IMR-90 (cell line): ENCODE measurements around the gene NTF3. TPM values are rescaled to one million over a fixed set of nuclear protein-coding genes. Genes with fewer than 3 reads are reported as not detected.

ENCODE experiments used
- ATAC-seq: fragments of 200-7000 bp; cut with Tn5 transposase; 2 replicates; pipeline ENCODE4 v1.9.1; 2020; ENCODE audit warnings: low read depth, mild to moderate bottlenecking, moderate library complexity
- BruUV-seq: library from RNA; stranded (reverse); fragments of 400-500 nt; replicated peaks from 2 replicates; lab custom pipeline; 2021; lab: Mats Ljungman, UMichigan
- CTCF ChIA-PET: fragments of 300-600 bp; formaldehyde crosslinking; extraction: SDS; loops from one replicate; lab custom pipeline; 2021; ENCODE audit warnings: antibody characterized with exemption; lab: Yijun Ruan, JAX
- POLR2A ChIA-PET: fragments of 300-600 bp; sonication (Branson Sonifier 250); formaldehyde crosslinking; loops from one replicate; lab custom pipeline; 2022; ENCODE audit warnings: antibody characterized with exemption; ENCODE audit not compliant: unreplicated experiment; lab: Charles Lee
- DNase-seq: peaks from one replicate; pipeline ENCODE4 v3.0.0; 2013
- H2AFZ ChIP-seq: replicated peaks from 2 replicates; pipeline ENCODE3; 2013; ENCODE audit warnings: low read length, mild to moderate bottlenecking; ENCODE audit not compliant: poor library complexity
- H2AK5ac ChIP-seq: 2 replicates; pipeline ENCODE4 v1.6.1; 2013; ENCODE audit warnings: low read depth, low read length, inconsistent platforms
- H2AK9ac ChIP-seq: replicated peaks from 2 replicates; pipeline ENCODE3; 2013; ENCODE audit warnings: mild to moderate bottlenecking, low read depth, low read length, moderate library complexity; ENCODE audit not compliant: poor library complexity
- H2BK120ac ChIP-seq: 2 replicates; pipeline ENCODE4 v1.6.1; 2013; ENCODE audit warnings: low read depth, low read length, inconsistent platforms
- H2BK15ac ChIP-seq: 3 replicates; pipeline ENCODE4 v1.6.1; 2013; ENCODE audit warnings: low read depth, low read length, inconsistent platforms
- H2BK20ac ChIP-seq: 2 replicates; pipeline ENCODE4 v1.6.1; 2013; ENCODE audit warnings: low read depth, mild to moderate bottlenecking, inconsistent platforms, low read length, moderate library complexity
- H2BK5ac ChIP-seq: 2 replicates; pipeline ENCODE4 v1.6.1; 2013; ENCODE audit warnings: mild to moderate bottlenecking, low read depth, low read length, inconsistent platforms; ENCODE audit not compliant: poor library complexity, severe bottlenecking
- H3K14ac ChIP-seq: replicated peaks from 2 replicates; pipeline ENCODE4 v1.6.1; 2013; ENCODE audit warnings: low read depth, low read length, inconsistent platforms
- H3K18ac ChIP-seq: 2 replicates; pipeline ENCODE4 v1.6.1; 2013; ENCODE audit warnings: low read depth, low read length, control low read depth
- H3K23ac ChIP-seq: 2 replicates; pipeline ENCODE4 v1.6.1; 2013; ENCODE audit warnings: low read depth, low read length, inconsistent platforms
- H3K27ac ChIP-seq: 2 replicates; pipeline ENCODE4 v1.5.1; 2013; ENCODE audit warnings: mild to moderate bottlenecking, control low read depth, low read length; ENCODE audit not compliant: insufficient read depth
- H3K27me3 ChIP-seq: 2 replicates; pipeline ENCODE4 v1.6.1; 2013; ENCODE audit warnings: low read length; ENCODE audit not compliant: control insufficient read depth, insufficient read depth
- H3K36me3 ChIP-seq: 2 replicates; pipeline ENCODE4 v1.6.1; 2013; ENCODE audit warnings: low read length, mixed read lengths; ENCODE audit not compliant: control insufficient read depth, insufficient read depth
- H3K4ac ChIP-seq: 2 replicates; pipeline ENCODE4 v1.6.1; 2013; ENCODE audit warnings: low read depth, low read length, inconsistent platforms
- H3K4me1 ChIP-seq: 2 replicates; pipeline ENCODE4 v1.6.1; 2013; ENCODE audit warnings: low read length, mixed read lengths; ENCODE audit not compliant: control insufficient read depth, insufficient read depth
- H3K4me2 ChIP-seq: 2 replicates; pipeline ENCODE4 v1.6.1; 2013; ENCODE audit warnings: low read depth, mild to moderate bottlenecking, control low read depth, low read length, moderate library complexity
- H3K4me3 ChIP-seq: 2 replicates; pipeline ENCODE4 v1.5.1; 2013; ENCODE audit warnings: low read depth, mild to moderate bottlenecking, control low read depth, low read length, moderate library complexity; ENCODE audit not compliant: insufficient read depth
- H3K56ac ChIP-seq: 2 replicates; pipeline ENCODE4 v1.6.1; 2013; ENCODE audit warnings: low read length, inconsistent platforms; ENCODE audit not compliant: insufficient read depth; ENCODE audit errors: extremely low read depth
- H3K79me1 ChIP-seq, 2 experiments: 2 replicates each; pipeline ENCODE4 v1.6.1; 2013; ENCODE audit warnings: low read length in 2 of 2, inconsistent platforms in 1 of 2, low read depth in 1 of 2
- H3K9ac ChIP-seq: 2 replicates; pipeline ENCODE4 v1.6.1; 2013; ENCODE audit warnings: low read depth, low read length, control low read depth
- H3K9me1 ChIP-seq: 2 replicates; pipeline ENCODE4 v1.6.1; 2013; ENCODE audit warnings: low read length, inconsistent platforms; ENCODE audit not compliant: insufficient read depth
- H3K9me3 ChIP-seq: 2 replicates; pipeline ENCODE4 v1.6.1; 2013; ENCODE audit warnings: low read length; ENCODE audit not compliant: control insufficient read depth, insufficient read depth
- H4K20me1 ChIP-seq: 2 replicates; pipeline ENCODE4 v1.6.1; 2013; ENCODE audit warnings: low read length, inconsistent platforms; ENCODE audit not compliant: insufficient read depth
- H4K5ac ChIP-seq: 2 replicates; pipeline ENCODE4 v1.6.1; 2013; ENCODE audit warnings: mild to moderate bottlenecking, low read depth, low read length, control low read depth
- H4K8ac ChIP-seq, 2 experiments: 2 replicates each; pipeline ENCODE4 v1.6.1; 2013; ENCODE audit warnings: low read depth in 2 of 2, low read length in 2 of 2, control low read depth in 1 of 2, inconsistent platforms in 1 of 2
- H4K91ac ChIP-seq: 2 replicates; pipeline ENCODE4 v1.6.1; 2013; ENCODE audit warnings: low read depth, low read length, inconsistent platforms; ENCODE audit not compliant: insufficient read depth
- BHLHE40 ChIP-seq: fragments of 150-350 bp; IDR thresholded peaks from 2 replicates; pipeline ENCODE4 v1.6.1; 2016; ENCODE audit warnings: mild to moderate bottlenecking, low read depth, low read length
- CEBPB ChIP-seq: IDR thresholded peaks from 2 replicates; pipeline ENCODE4 v1.6.1; 2012; ENCODE audit warnings: low read depth, low read length, improper control_type of control experiment
- CHD1 ChIP-seq: IDR thresholded peaks from 2 replicates; pipeline ENCODE4 v1.6.1; 2012; ENCODE audit warnings: low read depth, low read length, improper control_type of control experiment
- CTCF ChIP-seq: conservative IDR thresholded peaks from 2 replicates; pipeline ENCODE4 v1.5.1; 2012; ENCODE audit warnings: mild to moderate bottlenecking, low read depth, low read length, improper control_type of control experiment
- ELK1 ChIP-seq: fragments of 150-350 bp; IDR thresholded peaks from 2 replicates; pipeline ENCODE4 v1.6.1; 2016; ENCODE audit warnings: low read depth, mild to moderate bottlenecking, low read length, moderate library complexity, borderline replicate concordance
- FOS ChIP-seq: fragments of 150-350 bp; IDR thresholded peaks from 2 replicates; pipeline ENCODE4 v1.6.1; 2016; ENCODE audit warnings: low read depth, low read length
- MAFK ChIP-seq: IDR thresholded peaks from 2 replicates; pipeline ENCODE4 v1.6.1; 2012; ENCODE audit warnings: low read depth, low read length, improper control_type of control experiment
- MAZ ChIP-seq: IDR thresholded peaks from 2 replicates; pipeline ENCODE4 v1.6.1; 2012; ENCODE audit warnings: low read depth, mild to moderate bottlenecking, low read length, improper control_type of control experiment, moderate library complexity, borderline replicate concordance
- MXI1 ChIP-seq: IDR thresholded peaks from 2 replicates; pipeline ENCODE4 v1.6.1; 2012; ENCODE audit warnings: low read depth, mild to moderate bottlenecking, low read length, moderate library complexity, borderline replicate concordance
- NFE2L2 ChIP-seq: fragments of 150-350 bp; IDR thresholded peaks from 2 replicates; pipeline ENCODE4 v1.6.1; 2016; ENCODE audit warnings: low read depth, mild to moderate bottlenecking, low read length
- POLR2A ChIP-seq: IDR thresholded peaks from 2 replicates; pipeline ENCODE4 v1.6.1; 2012; ENCODE audit warnings: mild to moderate bottlenecking, low read depth, low read length
- RAD21 ChIP-seq: IDR thresholded peaks from 2 replicates; pipeline ENCODE4 v1.6.1; 2012; ENCODE audit warnings: low read length, improper control_type of control experiment
- RCOR1 ChIP-seq: IDR thresholded peaks from 2 replicates; pipeline ENCODE4 v1.6.1; 2012; ENCODE audit warnings: mild to moderate bottlenecking, low read length, improper control_type of control experiment; ENCODE audit not compliant: insufficient replicate concordance
- RFX5 ChIP-seq: IDR thresholded peaks from 2 replicates; pipeline ENCODE4 v1.8.0; 2012; ENCODE audit warnings: low read depth, mild to moderate bottlenecking, low read length, moderate library complexity
- SMC3 ChIP-seq: fragments of 150-350 bp; IDR thresholded peaks from 2 replicates; pipeline ENCODE4 v1.6.1; 2016; ENCODE audit warnings: low read depth, mild to moderate bottlenecking, antibody characterized with exemption, low read length, moderate library complexity
- USF2 ChIP-seq: fragments of 150-350 bp; IDR thresholded peaks from 2 replicates; pipeline ENCODE4 v1.6.1; 2017; ENCODE audit warnings: mild to moderate bottlenecking, antibody characterized with exemption, low read length, low read depth
- WGBS, 2 experiments: methylation state at CpG; one replicate each; pipeline versions ENCODE4 v1.1.5 to v1.1.7; 2013; ENCODE audit warnings: missing lambda C conversion rate in 2 of 2; ENCODE audit not compliant: insufficient read length in 1 of 2; ENCODE audit errors: extremely low coverage in 2 of 2; 5-methylcytosine and 5-hydroxymethylcytosine counted together
- dilution Hi-C: fragments of 300-500 bp; cut with HindIII; formaldehyde crosslinking; loops from one replicate; pipeline ENCODE4 v1.14.3; 2018; ENCODE audit warnings: low sequenced_read_pairs; ENCODE audit not compliant: unreplicated experiment
- in situ Hi-C: fragments of 300-500 bp; cut with MboI; formaldehyde crosslinking; loops from 3 replicates; pipeline ENCODE4 v1.14.3; 2019; ENCODE audit warnings: low sequenced_read_pairs, inconsistent platforms, mixed read lengths
- intact Hi-C: fragments of 100-400 bp; cut with micrococcal nuclease; formaldehyde crosslinking; loops from 2 replicates; pipeline ENCODE4 v1.10.0; 2022
- polyA plus RNA-seq, 3 experiments: library from polyadenylated mRNA; depleted of rRNA; stranded (reverse); fragments of >200 nt; gene quantifications; 2 replicates each; pipeline ENCODE4 v1.2.3, GENCODE V29; 2012; ENCODE audit warnings: low replicate concordance in 1 of 3
- total RNA-seq: library from RNA; depleted of rRNA; stranded (reverse); fragments of >200 nt; gene quantifications from 2 replicates; pipeline ENCODE4 v1.2.3, GENCODE V29; 2012

Gene NTF3
- total and polyA plus RNA-seq, 2 of the 4 experiments (the other 2 are of a cell fraction) = 12.2 to 32.4 TPM

GRCh38 chr12:5525783-5526367 is 94.0 kb downstream of the NTF3 start:
- H3K56ac ChIP-seq = no peak overlapping the region
- H3K27me3 ChIP-seq = no peaks in the 10 kb centered on the region
- H2BK20ac ChIP-seq = no peak overlapping the region
- DNase-seq (no peak), ATAC-seq (no peak)
- H3K4me2 ChIP-seq = no peak overlapping the region
- H2AK9ac ChIP-seq = no peak overlapping the region
- TF ChIP-seq MXI1 = no peak
- no peak for TF ChIP-seq RAD21
- no peak for TF ChIP-seq RCOR1
- TF ChIP-seq RFX5 = no peak
- no peak for TF ChIP-seq SMC3
- no peak for TF ChIP-seq POLR2A
- no peak for TF ChIP-seq CHD1
- no peak for TF ChIP-seq CTCF
- no peak for TF ChIP-seq FOS
- no peak for TF ChIP-seq MAZ
- no peak for TF ChIP-seq NFE2L2
- TF ChIP-seq USF2 = no peak
- no peak for TF ChIP-seq CEBPB
- no peak for TF ChIP-seq MAFK
- no peak for TF ChIP-seq BHLHE40
- no peak for TF ChIP-seq ELK1
- H3K4me1 ChIP-seq = no peaks in the 10 kb centered on the region
- 86% methylated on average over 1 of the region's 4 CpGs; no CpG with 5 or more reads in 1 of the 2 experiments for WGBS, 2 experiments
- no peaks in the 10 kb centered on the region for H3K36me3 ChIP-seq
- no peak overlapping the region for H2BK5ac ChIP-seq
- H3K23ac ChIP-seq = no peak overlapping the region
- BruUV-seq = no TSS peak
- POLR2A ChIA-PET = no interaction called here
- 0 out of 2 replicates have a peak, but pooled peaks cover 10% of the 10 kb centered on the region for H3K9me1 ChIP-seq
- intact Hi-C loops = no loop called here
- no peak overlapping the region for H3K4ac ChIP-seq
- no peak overlapping the region for H2BK15ac ChIP-seq
- no peak overlapping the region for H2AK5ac ChIP-seq
- no peak overlapping the region for H2AFZ ChIP-seq
- H2BK120ac ChIP-seq = no peak overlapping the region
- no peak overlapping the region for H4K8ac ChIP-seq
- no peak overlapping the region for H3K14ac ChIP-seq
- no peak overlapping the region for H3K4me3 ChIP-seq
- no peak overlapping the region for H4K91ac ChIP-seq
- H3K79me1 ChIP-seq = no peaks in the 10 kb centered on the region
- dilution Hi-C loops = no loop called here
- no peaks in the 10 kb centered on the region for H4K20me1 ChIP-seq
- in situ Hi-C loops = no loop called here
- H3K9me3 ChIP-seq = no peaks in the 10 kb centered on the region
- no peak overlapping the region for H3K27ac ChIP-seq
- H3K9ac ChIP-seq = no peak overlapping the region
- H4K5ac ChIP-seq = no peak overlapping the region
- CTCF ChIA-PET = no interaction called here
- no peak overlapping the region for H3K18ac ChIP-seq
